Suprapubic skin (tissue), 4 donors: ENCODE results near the gene LRIT2.

Experiments used
- POLR2A ChIP-seq, 2 donors: fragments of 450-650 bp; IDR thresholded peaks; one replicate each; pipeline ENCODE4 v1.6.1; 2017; ENCODE audit warnings: antibody characterized with exemption in 2 of 2, mild to moderate bottlenecking in 2 of 2, moderate library complexity in 2 of 2
- POLR2AphosphoS5 ChIP-seq, 3 donors: sonication (generic); formaldehyde crosslinking; IDR thresholded peaks; one replicate each; pipeline ENCODE4 v1.6.1; 2017; ENCODE audit warnings: antibody characterized with exemption in 3 of 3
- TF ChIP-seq, protein P1 (sequence below), 2 donors: fragments of 200-600 bp in 1 of 2; fragments of 450-650 bp in 1 of 2; sonication (generic) in 1 of 2; IDR thresholded peaks; one replicate each; pipeline ENCODE4 v1.5.1; 2016 to 2019; ENCODE audit warnings: antibody characterized with exemption in 2 of 2, mild to moderate bottlenecking in 1 of 2, moderate library complexity in 1 of 2

DNA sequence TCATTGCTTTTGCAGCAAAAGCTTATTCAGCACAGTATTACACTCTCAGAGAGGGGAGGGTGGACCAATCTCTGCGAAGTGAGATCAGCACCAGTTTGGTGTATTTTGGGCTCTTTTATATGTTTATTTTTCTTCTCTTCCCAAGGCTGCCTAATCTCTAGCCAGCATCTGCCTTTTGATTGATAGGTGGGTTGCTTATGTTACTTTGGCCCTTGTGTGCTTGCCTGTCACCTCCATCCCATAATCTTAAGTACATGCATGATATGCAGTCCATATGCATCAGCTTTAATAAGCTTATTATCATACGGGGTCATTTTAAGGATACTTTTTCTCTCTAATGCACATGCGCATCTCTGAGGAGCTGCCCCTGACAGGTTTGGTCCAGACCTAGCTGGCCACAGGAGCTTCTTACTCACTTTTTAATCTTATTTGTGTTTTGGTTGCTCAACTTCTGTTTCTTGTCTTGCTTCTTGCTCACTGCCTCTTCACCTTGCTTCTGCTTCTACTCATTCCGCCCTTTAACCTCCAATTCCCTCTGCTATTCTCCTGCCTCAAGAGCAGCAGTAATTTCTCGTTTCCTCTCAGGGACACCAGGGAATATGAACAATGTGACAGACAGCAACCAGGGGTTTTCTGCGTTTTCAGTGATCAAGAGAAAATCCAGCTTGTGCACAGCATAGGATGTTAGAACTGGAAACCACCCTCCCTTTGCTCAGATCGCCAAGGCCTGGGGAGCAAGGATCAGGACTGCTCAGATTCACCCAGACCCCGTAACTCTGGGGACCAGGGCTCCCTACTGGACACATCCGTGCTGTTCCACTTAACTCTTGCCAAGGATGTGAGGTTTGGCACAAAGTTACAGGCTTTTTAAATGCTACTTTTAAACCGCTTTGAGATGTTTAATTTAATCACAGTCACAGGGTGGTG is 29.5 kb upstream of the LRIT2 start:
- TF ChIP-seq, protein P1, sequence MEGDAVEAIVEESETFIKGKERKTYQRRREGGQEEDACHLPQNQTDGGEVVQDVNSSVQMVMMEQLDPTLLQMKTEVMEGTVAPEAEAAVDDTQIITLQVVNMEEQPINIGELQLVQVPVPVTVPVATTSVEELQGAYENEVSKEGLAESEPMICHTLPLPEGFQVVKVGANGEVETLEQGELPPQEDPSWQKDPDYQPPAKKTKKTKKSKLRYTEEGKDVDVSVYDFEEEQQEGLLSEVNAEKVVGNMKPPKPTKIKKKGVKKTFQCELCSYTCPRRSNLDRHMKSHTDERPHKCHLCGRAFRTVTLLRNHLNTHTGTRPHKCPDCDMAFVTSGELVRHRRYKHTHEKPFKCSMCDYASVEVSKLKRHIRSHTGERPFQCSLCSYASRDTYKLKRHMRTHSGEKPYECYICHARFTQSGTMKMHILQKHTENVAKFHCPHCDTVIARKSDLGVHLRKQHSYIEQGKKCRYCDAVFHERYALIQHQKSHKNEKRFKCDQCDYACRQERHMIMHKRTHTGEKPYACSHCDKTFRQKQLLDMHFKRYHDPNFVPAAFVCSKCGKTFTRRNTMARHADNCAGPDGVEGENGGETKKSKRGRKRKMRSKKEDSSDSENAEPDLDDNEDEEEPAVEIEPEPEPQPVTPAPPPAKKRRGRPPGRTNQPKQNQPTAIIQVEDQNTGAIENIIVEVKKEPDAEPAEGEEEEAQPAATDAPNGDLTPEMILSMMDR (IDR thresholded peaks at IDR 0.05): no peak
- TF ChIP-seq POLR2A (IDR thresholded peaks at IDR 0.05) (no peak), POLR2AphosphoS5 (IDR thresholded peaks at IDR 0.05) (no peak)
